Measurements from ENCODE around the gene PEX10.

The PEX10 gene

GRCh38 chr1:2408859-2409276, 3.5 kb downstream of the PEX10 start:
- FAIRE-seq (no peak), DNase-seq (ENCODE audit: insufficient read length, low spot score) (no peak)
- TF ChIP-seq POLR2A (IDR thresholded peaks at IDR 0.05; ENCODE audit: low read depth, low read length), result no peak

- no peak for DNase-seq (ENCODE audit: insufficient read length, low spot score)
- TF ChIP-seq POLR2A (IDR thresholded peaks at IDR 0.05; ENCODE audit: low read depth, low read length), result no peak
- FAIRE-seq, result no peak
Measured at GRCh38 chr1:2408456-2408855, 3.9 kb downstream of the PEX10 start.

GRCh38 chr1:2407991-2408275, 4.4 kb downstream of the PEX10 start:
- FAIRE-seq, result no peak
- no peak for DNase-seq (ENCODE audit: insufficient read length, low spot score)
- TF ChIP-seq POLR2A (IDR thresholded peaks at IDR 0.05; ENCODE audit: low read depth, low read length), result no peak

- no peak for FAIRE-seq
- TF ChIP-seq POLR2A (IDR thresholded peaks at IDR 0.05; ENCODE audit: low read depth, low read length), result no peak
- no peak for DNase-seq (ENCODE audit: insufficient read length, low spot score)
Measured at GRCh38 chr1:2407166-2407990, 5.0 kb downstream of the PEX10 start.

- no peak for DNase-seq (ENCODE audit: insufficient read length, low spot score)
- no peak for TF ChIP-seq POLR2A (IDR thresholded peaks at IDR 0.05; ENCODE audit: low read depth, low read length)
- no peak for FAIRE-seq
Measured at GRCh38 chr1:2406451-2407041, 5.8 kb downstream of the PEX10 start.

- no peak for TF ChIP-seq POLR2A (IDR thresholded peaks at IDR 0.05; ENCODE audit: low read depth, low read length)
- DNase-seq (ENCODE audit: insufficient read length, low spot score), result no peak
Measured at GRCh38 chr1:2405588-2406295, 6.6 kb downstream of the PEX10 start.

GRCh38 chr1:2404890-2405511, 7.4 kb downstream of the PEX10 start:
- no peak for TF ChIP-seq POLR2A (IDR thresholded peaks at IDR 0.05; ENCODE audit: low read depth, low read length)
- DNase-seq (ENCODE audit: insufficient read length, low spot score) (no peak), FAIRE-seq (no peak)

More at GRCh38 chr1:2405588-2406295, 6.6 kb downstream of the PEX10 start:
- FAIRE-seq, result no peak

GRCh38 chr1:2404142-2404889, 8.0 kb downstream of the PEX10 start:
- FAIRE-seq (no peak), DNase-seq (ENCODE audit: insufficient read length, low spot score) (no peak)
- TF ChIP-seq POLR2A (IDR thresholded peaks at IDR 0.05; ENCODE audit: low read depth, low read length), result no peak

GRCh38 chr1:2403273-2403672, 9.1 kb downstream of the PEX10 start:
- no peak for FAIRE-seq
- TF ChIP-seq POLR2A (IDR thresholded peaks at IDR 0.05; ENCODE audit: low read depth, low read length), result no peak
- no peak for DNase-seq (ENCODE audit: insufficient read length, low spot score)

- DNase-seq (ENCODE audit: insufficient read length, low spot score), result no peak
- no peak for TF ChIP-seq POLR2A (IDR thresholded peaks at IDR 0.05; ENCODE audit: low read depth, low read length)
- FAIRE-seq, result no peak
Measured at GRCh38 chr1:2402420-2402819, 9.9 kb downstream of the PEX10 start.

- DNase-seq (ENCODE audit: insufficient read length, low spot score) (no peak), FAIRE-seq (no peak)
Measured at GRCh38 chr1:2400950-2401649, 11.3 kb downstream of the PEX10 start.

GRCh38 chr1:2400576-2400909, 11.8 kb downstream of the PEX10 start:
- TF ChIP-seq POLR2A (IDR thresholded peaks at IDR 0.05; ENCODE audit: low read depth, low read length), result no peak
- DNase-seq (ENCODE audit: insufficient read length, low spot score) (no peak), FAIRE-seq (no peak)

More at GRCh38 chr1:2400950-2401649, 11.3 kb downstream of the PEX10 start:
- no peak for TF ChIP-seq POLR2A (IDR thresholded peaks at IDR 0.05; ENCODE audit: low read depth, low read length)

GRCh38 chr1:2399890-2400575, 12.3 kb downstream of the PEX10 start:
- FAIRE-seq, result no peak
- DNase-seq (ENCODE audit: insufficient read length, low spot score), result no peak
- no peak for TF ChIP-seq POLR2A (IDR thresholded peaks at IDR 0.05; ENCODE audit: low read depth, low read length)

Measured in H54 (cell line).